HG03280 (cell line): ENCODE results near the gene AK3.

Experiments
- ATAC-seq: cut with Tn5 transposase; IDR thresholded peaks from one replicate; pipeline ENCODE4 v1.9.1; 2021; ENCODE audit warnings: mild to moderate bottlenecking, moderate library complexity; ENCODE audit not compliant: unreplicated experiment

Gene AK3

GRCh38 chr9:4750023-4750673, 9.1 kb upstream of the AK3 start:
- ATAC-seq = no peak

- no peak for ATAC-seq
These were observed 7.6 kb upstream of the AK3 start for GRCh38 chr9:4748612-4749011.

GRCh38 chr9:4746278-4747030, 5.5 kb upstream of the AK3 start:
- ATAC-seq = no peak

- no peak for ATAC-seq
These were observed 2.3 kb upstream of the AK3 start for GRCh38 chr9:4743131-4743875.

GRCh38 chr9:4742246-4742645, 1.2 kb upstream of the AK3 start:
- ATAC-seq = no peak

- ATAC-seq = no peak
These were observed 525 bp upstream of the AK3 start for GRCh38 chr9:4741365-4742089.

- no peak for ATAC-seq
These were observed 689 bp downstream of the AK3 start for GRCh38 chr9:4740388-4740637.

- ATAC-seq = no peak
These were observed 1.2 kb downstream of the AK3 start for GRCh38 chr9:4739587-4740387.

- ATAC-seq = no peak
These were observed 2.0 kb downstream of the AK3 start for GRCh38 chr9:4738866-4739586.

- ATAC-seq = no peak
These were observed 6.9 kb downstream of the AK3 start for GRCh38 chr9:4734150-4734549.

GRCh38 chr9:4732890-4733289, 8.1 kb downstream of the AK3 start:
- no peak for ATAC-seq

GRCh38 chr9:4727593-4727992, 13.4 kb downstream of the AK3 start:
- ATAC-seq = no peak

- no peak for ATAC-seq
These were observed 15.1 kb downstream of the AK3 start for GRCh38 chr9:4725706-4726442.

GRCh38 chr9:4721736-4722135, 19.3 kb downstream of the AK3 start:
- no peak for ATAC-seq

GRCh38 chr9:4718911-4719310, 22.1 kb downstream of the AK3 start:
- no peak for ATAC-seq

- ATAC-seq = no peak
These were observed 23.2 kb downstream of the AK3 start for GRCh38 chr9:4717815-4718214.

- no peak for ATAC-seq
These were observed 24.8 kb downstream of the AK3 start for GRCh38 chr9:4716163-4716562.

- ATAC-seq = no peak
These were observed 26.6 kb downstream of the AK3 start for GRCh38 chr9:4714266-4715016.

GRCh38 chr9:4713849-4714248, 27.2 kb downstream of the AK3 start:
- ATAC-seq = no peak
